ENCODE measurements around the gene WDR72.

DNA sequence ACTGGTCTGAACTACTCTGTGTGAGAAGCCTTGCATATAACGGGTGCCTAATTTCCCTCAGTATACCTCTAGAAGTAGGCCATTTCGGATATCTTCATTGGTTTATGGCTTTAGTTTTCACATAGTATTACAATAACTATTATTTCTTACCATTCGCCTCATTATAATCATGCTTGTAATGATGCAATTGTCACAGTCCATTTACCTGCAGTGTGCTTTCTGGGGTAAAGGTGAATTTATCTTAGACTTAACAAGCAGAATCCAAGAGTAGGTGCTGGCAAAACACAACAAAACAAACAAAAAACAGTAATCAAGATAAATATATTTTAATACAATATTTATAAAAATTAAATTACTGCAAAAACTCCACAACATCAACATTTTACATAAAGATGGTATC is 246.0 kb downstream of the WDR72 start:
- TF ChIP-seq POLR2A (IDR thresholded peaks at IDR 0.05), result no peak
- TF ChIP-seq, protein P1, sequence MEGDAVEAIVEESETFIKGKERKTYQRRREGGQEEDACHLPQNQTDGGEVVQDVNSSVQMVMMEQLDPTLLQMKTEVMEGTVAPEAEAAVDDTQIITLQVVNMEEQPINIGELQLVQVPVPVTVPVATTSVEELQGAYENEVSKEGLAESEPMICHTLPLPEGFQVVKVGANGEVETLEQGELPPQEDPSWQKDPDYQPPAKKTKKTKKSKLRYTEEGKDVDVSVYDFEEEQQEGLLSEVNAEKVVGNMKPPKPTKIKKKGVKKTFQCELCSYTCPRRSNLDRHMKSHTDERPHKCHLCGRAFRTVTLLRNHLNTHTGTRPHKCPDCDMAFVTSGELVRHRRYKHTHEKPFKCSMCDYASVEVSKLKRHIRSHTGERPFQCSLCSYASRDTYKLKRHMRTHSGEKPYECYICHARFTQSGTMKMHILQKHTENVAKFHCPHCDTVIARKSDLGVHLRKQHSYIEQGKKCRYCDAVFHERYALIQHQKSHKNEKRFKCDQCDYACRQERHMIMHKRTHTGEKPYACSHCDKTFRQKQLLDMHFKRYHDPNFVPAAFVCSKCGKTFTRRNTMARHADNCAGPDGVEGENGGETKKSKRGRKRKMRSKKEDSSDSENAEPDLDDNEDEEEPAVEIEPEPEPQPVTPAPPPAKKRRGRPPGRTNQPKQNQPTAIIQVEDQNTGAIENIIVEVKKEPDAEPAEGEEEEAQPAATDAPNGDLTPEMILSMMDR (IDR thresholded peaks at IDR 0.05), result no peak

Data from body of pancreas (tissue), 4 donors.